NCI-H524 treated with DMSO at 0.1 percent for 48 hours (cell line): Measurements from ENCODE around the gene CLDN11.

ENCODE experiments used
- DNase-seq: peaks from one replicate; lab custom pipeline; 2025; lab: John Stamatoyannopoulos, UW

The CLDN11 gene

DNA sequence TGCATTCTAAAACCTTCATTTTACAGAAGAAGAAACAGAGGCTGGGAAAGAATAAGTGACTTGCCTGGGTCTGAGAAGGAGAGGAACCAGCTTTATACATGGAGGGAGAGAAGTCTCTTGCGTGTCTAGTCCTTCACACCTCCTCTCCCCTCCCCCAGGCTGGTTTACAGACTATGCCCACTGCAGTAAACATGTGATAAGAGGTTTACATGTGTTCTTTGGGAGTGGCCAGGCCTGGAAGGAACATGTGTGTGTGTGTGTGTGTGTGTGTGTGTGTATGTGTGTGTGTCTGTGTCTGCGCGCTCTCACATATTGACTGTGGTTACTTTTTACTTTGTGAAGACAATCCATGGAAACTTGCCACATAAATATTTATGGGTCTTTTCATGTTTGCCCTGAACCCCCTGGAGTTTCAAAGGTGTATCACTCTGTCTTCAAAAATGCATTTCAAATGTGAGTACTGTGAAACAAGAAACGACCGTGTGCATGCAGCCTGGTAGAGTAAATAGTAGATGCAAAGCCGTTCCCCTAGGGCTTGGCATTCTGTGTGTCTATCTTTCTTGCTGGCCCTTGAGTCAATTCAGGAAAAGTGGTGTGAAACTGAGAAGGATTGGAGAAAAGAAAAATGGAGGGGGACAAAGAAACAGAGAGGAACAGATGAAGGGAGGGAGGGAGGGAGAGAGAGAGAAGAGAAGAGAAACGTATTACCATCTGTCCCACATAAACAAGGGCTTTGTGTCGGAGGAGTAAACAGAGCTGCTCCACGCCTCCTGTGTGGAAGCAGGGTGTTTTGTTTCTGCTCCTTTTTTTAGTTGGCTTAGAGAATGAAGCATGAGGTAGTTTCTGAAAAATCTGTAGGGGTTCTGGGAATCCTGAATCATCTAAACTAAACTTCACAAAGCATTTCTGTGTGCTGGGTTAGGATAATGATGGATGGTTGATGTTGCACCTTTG is 51.7 kb downstream of the CLDN11 start:
- DNase-seq, result peak; percentile 60

DNA sequence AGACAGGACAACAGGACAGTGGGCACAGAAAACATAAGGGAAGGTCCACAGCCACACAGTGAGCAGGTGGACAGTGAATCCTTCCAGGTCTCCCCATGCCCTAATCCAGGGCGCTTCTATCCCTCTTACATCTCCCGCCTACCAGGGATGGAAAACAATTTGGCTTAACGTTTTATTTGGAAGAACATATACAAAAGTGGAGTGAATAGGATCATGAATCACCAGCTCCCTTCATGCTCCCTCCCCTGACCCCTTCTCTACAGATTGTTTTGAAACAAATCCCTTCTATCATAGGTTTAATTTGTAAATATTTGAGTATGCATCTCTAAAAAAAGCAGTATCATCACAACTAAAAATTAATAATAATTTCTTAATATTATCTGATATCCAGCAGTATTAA is 52.5 kb downstream of the CLDN11 start:
- peak; percentile 2 for DNase-seq

DNA sequence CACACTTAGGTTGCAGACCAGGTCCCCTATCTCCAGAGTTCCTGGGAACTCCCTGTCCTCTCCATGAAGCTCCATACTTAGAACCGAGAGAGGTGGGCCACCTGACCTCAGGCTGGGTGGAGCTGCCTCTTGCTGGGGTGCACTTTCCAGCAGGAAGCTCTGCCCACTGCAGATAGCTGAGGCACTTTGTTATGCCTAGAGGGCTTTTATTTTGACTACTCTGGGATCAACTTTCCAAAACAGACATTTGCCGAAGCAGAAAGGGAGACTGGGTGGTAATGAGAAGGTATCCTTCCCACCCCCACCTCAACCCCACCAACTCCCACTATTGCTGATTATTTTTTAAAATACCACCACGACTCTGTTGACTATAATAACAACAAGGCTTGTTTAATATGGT is 54.7 kb downstream of the CLDN11 start:
- DNase-seq, result no peak

DNA sequence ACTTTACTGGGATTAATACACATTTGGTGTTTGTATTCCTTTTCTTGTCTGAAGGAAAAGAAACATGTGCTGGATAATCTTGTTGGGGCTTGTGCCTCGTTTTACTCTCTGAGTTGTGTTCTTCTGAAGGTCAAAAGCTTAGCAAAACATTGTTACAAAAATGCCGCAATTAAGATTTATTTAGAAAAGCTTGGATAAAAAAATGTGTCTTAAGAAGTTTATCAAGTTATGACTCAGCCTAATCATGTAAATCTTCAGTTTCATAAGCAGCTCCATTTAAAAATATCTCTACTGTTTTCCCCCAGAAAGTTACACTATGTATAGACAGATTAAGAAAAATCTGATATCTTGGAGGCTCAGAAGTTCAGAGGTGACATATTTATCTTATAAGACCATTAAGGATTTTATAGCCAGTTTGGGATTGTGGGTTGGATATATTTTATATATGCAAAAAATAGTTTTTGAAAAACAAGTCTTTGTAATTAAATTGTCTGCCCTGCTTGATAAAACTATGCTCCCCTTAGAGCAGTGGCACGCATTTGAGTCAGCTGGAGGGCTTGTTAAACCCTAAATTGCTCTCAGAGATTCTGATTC is 56.5 kb downstream of the CLDN11 start:
- DNase-seq, result no peak

DNA sequence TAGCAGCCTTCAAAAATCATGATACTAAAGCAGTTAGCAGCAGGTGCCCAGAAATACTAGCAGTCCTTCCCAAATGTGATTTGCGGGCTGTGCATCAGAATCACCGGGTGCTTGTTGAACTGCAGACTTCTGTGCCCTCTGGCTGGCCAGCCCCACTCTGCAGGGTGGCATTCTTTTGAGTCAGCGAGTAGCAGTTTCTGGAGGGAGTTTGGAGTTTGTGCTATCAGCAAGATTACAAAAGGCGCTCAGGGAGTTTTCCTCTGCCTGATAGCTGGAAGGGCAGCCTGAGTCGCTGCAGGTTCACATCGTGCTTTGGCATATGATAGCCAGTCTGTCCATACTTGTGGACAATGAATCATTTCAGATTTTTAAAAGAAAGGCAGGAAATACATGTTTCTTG is 57.6 kb downstream of the CLDN11 start:
- no peak for DNase-seq

DNA sequence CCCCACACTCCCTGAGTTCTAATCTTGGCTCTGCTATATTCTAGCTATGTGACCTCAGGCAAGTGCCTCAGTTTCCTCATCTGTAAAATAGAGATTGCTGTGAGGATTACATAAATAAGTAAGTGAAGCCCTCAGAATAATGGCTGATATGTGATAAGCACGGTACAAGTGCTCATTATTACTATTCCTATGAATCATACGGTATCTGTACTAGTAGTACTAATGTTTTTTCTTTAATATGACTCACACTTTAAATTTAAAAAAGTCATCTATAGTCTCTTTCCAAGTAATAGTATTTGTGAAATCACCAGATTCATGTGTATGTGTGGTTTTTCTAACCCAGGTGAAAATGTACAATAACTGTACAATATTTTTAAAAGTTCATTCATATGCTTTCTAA is 58.7 kb downstream of the CLDN11 start:
- DNase-seq, result no peak

DNA sequence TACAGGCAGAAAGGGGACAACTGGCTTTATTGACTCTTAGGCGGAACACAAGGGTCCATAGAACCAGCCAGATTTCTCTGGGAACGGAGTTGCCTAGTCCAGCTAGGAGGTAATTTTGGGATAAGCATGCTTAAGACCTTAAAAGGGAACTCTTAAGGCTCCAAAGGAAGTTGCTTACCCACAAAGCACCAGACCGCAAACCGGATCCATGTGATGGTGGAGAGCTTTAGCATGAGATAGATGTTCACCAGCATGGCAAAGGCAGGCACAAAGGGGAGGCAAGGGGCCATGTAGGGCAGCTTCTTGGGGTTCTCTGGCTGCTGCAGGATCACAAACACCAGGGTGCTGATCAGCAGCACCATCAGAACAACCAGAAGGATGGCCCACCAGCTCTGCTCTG is 61.4 kb downstream of the CLDN11 start:
- no peak for DNase-seq

DNA sequence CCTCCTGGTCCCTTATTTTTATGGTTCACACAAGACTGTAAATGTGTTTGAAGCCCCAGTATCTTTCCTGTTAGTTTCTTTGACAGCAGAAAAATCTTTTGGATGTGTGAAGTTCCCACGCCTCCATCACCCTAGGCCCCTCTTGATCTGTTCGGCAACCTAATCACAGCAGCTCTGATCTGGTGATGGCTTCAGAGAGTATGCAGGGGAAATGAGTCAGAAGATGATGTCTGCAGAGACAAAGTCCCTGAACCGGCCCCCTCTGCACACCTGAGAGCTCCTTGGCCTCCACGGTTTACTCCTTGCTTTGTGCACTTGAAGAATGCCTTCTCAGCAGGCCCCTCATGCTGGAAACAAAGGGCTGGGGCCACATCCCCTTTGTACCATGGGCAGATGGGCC is 63.5 kb downstream of the CLDN11 start:
- no peak for DNase-seq

DNA sequence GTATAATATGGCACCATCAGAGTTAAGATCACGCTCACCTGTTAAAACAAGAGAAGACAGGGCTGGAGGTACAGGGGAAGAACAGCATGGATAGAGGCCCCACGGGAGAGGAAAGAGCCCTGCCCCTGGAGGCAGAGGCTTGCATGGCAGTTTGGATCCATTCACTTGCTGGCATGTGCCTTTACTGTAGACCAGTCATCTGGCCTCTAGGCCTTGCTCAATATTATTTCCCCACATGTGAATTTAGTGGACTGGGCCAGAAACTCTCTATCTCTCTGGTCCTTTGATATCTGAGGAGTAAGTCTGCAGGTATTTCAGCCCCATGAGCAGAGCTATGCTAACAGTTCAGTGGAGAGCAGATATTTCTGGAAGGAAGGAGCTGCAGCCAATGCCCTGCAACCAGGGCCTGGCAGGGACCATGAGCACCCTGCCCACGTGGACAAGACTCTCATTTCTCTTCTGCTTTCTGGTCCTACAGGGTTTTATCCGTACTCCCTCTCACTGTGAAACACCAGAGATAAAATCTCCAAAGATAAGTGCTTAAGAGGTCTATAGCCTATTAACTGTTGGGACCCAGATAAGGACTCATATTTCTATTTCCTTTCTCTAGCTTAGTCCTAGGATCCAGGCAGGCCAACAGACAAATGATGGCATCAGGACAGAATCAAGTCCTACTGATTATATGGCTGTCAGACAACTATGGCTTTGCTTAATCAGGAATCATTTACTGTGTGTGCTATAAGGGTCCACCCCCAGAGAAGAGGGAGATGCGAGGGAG is 65.0 kb downstream of the CLDN11 start:
- DNase-seq, result no peak
